ENCODE data around the gene SORCS2.

SORCS2 gene

DNA sequence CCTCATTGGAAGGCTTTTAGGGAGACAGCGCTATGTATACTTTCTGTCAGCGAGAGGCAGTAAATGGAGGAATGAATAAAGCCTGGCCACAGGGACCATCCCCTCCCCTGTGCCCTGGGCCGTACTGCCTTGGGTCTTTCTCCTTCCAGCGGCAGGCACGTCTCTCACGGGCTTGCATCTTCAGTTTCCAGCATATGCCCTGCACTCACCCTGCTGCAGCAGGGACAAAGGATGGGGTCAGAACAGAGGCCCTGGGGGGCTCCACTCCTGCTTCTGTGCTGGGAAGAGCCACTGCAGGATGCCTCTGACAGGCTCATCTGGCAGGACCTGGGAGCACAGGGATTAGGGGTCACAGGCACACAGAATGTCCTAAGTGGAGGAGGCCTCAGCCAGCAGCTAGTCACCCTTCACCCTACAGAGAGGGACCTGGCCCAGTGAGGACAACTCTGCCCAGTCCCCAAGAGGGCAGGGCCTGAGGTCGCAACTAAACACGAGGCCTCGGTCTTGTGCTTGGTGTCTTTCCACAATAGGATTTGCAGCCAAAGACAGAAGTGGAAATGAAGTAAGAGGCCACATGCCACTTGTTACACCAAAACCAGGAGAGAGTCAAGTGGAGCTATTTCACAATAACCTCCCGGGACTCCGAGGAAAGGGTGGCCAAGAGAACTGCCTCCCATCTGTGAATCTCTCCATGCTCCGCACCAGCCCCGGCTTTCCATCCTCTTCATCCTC, 596.5 kb downstream of the SORCS2 start:
- peaks cover 7% of the 10 kb centered on the region for H3K4me1 ChIP-seq (ENCODE audit: insufficient read depth, low read length)
- H3K9me3 ChIP-seq (ENCODE audit: low read length) = no peaks in the 10 kb centered on the region
- H3K27me3 ChIP-seq (ENCODE audit: insufficient read depth, low read length) = no peaks in the 10 kb centered on the region
- H3K4me3 ChIP-seq (ENCODE audit: low read length) = no peak overlapping the region
- H3K36me3 ChIP-seq (ENCODE audit: insufficient read depth, low read length) = peaks cover 11% of the 10 kb centered on the region
- no peak overlapping the region for H2AFZ ChIP-seq (ENCODE audit: low read depth, low read length)

GRCh38 chr4:7790023-7790422, 597.7 kb downstream of the SORCS2 start:
- peaks cover 11% of the 10 kb centered on the region for H3K36me3 ChIP-seq (ENCODE audit: insufficient read depth, low read length)
- peaks cover 7% of the 10 kb centered on the region for H3K4me1 ChIP-seq (ENCODE audit: insufficient read depth, low read length)
- H2AFZ ChIP-seq (ENCODE audit: low read depth, low read length) = no peak overlapping the region
- no peaks in the 10 kb centered on the region for H3K9me3 ChIP-seq (ENCODE audit: low read length)
- no peaks in the 10 kb centered on the region for H3K27me3 ChIP-seq (ENCODE audit: insufficient read depth, low read length)
- H3K4me3 ChIP-seq (ENCODE audit: low read length) = no peak overlapping the region

DNA sequence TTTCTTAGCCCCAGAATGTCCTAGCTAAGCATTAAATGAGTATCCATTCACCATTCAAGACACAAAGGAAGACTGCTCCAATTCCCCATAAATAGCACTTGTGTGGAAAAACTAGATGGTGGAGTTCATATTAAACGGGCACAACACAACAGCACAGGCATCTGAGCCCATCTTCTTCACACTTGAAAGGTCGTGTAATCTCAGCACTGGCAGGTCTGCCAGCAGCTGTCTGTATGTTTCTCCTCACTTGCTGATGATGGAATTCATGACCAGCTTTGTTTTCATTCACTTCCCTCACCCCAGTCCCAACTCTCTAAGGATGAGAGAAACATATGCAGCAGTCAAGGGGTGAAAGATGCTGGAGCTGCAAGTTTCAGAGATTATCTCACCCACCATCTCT, 598.7 kb downstream of the SORCS2 start:
- Histone ChIP-seq H3K4me1 (ENCODE audit: insufficient read depth, low read length) (peaks cover 7% of the 10 kb centered on the region), H3K4me3 (ENCODE audit: low read length) (no peak overlapping the region), H3K9me3 (ENCODE audit: low read length) (no peaks in the 10 kb centered on the region), H3K27me3 (ENCODE audit: insufficient read depth, low read length) (no peaks in the 10 kb centered on the region), H3K36me3 (ENCODE audit: insufficient read depth, low read length) (peaks cover 9% of the 10 kb centered on the region), H2AFZ (ENCODE audit: low read depth, low read length) (no peak overlapping the region)
